Esophagus muscularis mucosa (tissue), 3 donors: ENCODE measurements around the gene TTN.

Experiments used
- CTCF ChIP-seq, 3 experiments: fragments of 200-600 bp in 2 of 3; fragments of 450-650 bp in 1 of 3; sonication (generic) in 2 of 3; IDR thresholded peaks; one replicate each; pipeline ENCODE4 v1.5.1; 2017 to 2019; ENCODE audit warnings: antibody characterized with exemption in 3 of 3, mild to moderate bottlenecking in 2 of 3, moderate library complexity in 1 of 3
- POLR2A ChIP-seq: fragments of 450-650 bp; IDR thresholded peaks from one replicate; pipeline ENCODE4 v1.6.1; 2017; ENCODE audit warnings: antibody characterized with exemption, moderate library complexity, mild to moderate bottlenecking, low read depth
- POLR2AphosphoS5 ChIP-seq, 2 donors: sonication (generic); formaldehyde crosslinking; IDR thresholded peaks; one replicate each; pipeline ENCODE4 v1.6.1; 2017; ENCODE audit warnings: antibody characterized with exemption in 2 of 2

GRCh38 chr2:178819147-178819875 is 12.1 kb upstream of the TTN start:
- TF ChIP-seq POLR2AphosphoS5 (IDR thresholded peaks at IDR 0.05), result no peak
- no peak for TF ChIP-seq POLR2A
- no peak for TF ChIP-seq CTCF (IDR thresholded peaks at IDR 0.05)
